ENCODE measurements around the gene UGT2A3.

Gene UGT2A3

GRCh38 chr4:68912807-68913206, 38.8 kb downstream of the UGT2A3 start:
- no peak for TF ChIP-seq CTCF (conservative IDR thresholded peaks at IDR 0.05; ENCODE audit: low read depth, low read length)
- no peak overlapping the region for H3K4me3 ChIP-seq (ENCODE audit: low read length)
- no peak for DNase-seq (ENCODE audit: low read depth)

- H3K4me3 ChIP-seq (ENCODE audit: low read length), result no peak overlapping the region
- no peak for TF ChIP-seq CTCF (conservative IDR thresholded peaks at IDR 0.05; ENCODE audit: low read depth, low read length)
- no peak for DNase-seq (ENCODE audit: low read depth)
Measured at GRCh38 chr4:68909385-68909784, 42.2 kb downstream of the UGT2A3 start.

GRCh38 chr4:68907788-68908700, 43.6 kb downstream of the UGT2A3 start:
- DNase-seq (ENCODE audit: low read depth), result no peak
- no peak overlapping the region for H3K4me3 ChIP-seq (ENCODE audit: low read length)
- no peak for TF ChIP-seq CTCF (conservative IDR thresholded peaks at IDR 0.05; ENCODE audit: low read depth, low read length)

- DNase-seq (ENCODE audit: low read depth), result no peak
- TF ChIP-seq CTCF (conservative IDR thresholded peaks at IDR 0.05; ENCODE audit: low read depth, low read length), result no peak
Measured at GRCh38 chr4:68907245-68907644, 44.4 kb downstream of the UGT2A3 start.

GRCh38 chr4:68906780-68907137, 44.8 kb downstream of the UGT2A3 start:
- no peak for DNase-seq (ENCODE audit: low read depth)
- no peak overlapping the region for H3K4me3 ChIP-seq (ENCODE audit: low read length)

More at GRCh38 chr4:68907245-68907644, 44.4 kb downstream of the UGT2A3 start:
- H3K4me3 ChIP-seq (ENCODE audit: low read length), result no peak overlapping the region

GRCh38 chr4:68905939-68906779, 45.4 kb downstream of the UGT2A3 start:
- H3K4me3 ChIP-seq (ENCODE audit: low read length), result no peak overlapping the region
- TF ChIP-seq CTCF (conservative IDR thresholded peaks at IDR 0.05; ENCODE audit: low read depth, low read length), result no peak
- DNase-seq (ENCODE audit: low read depth), result no peak

More at GRCh38 chr4:68906780-68907137, 44.8 kb downstream of the UGT2A3 start:
- no peak for TF ChIP-seq CTCF (conservative IDR thresholded peaks at IDR 0.05; ENCODE audit: low read depth, low read length)

All from retinal pigment epithelial cell (primary cell).